BJ (cell line): ENCODE data around the gene RABGEF1. TPM values are rescaled to one million over a fixed set of nuclear protein-coding genes. Genes with fewer than 3 reads are reported as not detected.
"Not testable (repeated sequence)": the region's sequence is repeated elsewhere in the genome, so short reads cannot be mapped to it uniquely, and the experiment has no call there.

Source experiments
- CTCF ChIA-PET: fragments of 350-600 bp; formaldehyde crosslinking; extraction: SDS; loops from one replicate; lab custom pipeline; 2021; ENCODE audit warnings: antibody characterized with exemption, inconsistent platforms; lab: Yijun Ruan, JAX
- POLR2A ChIA-PET: fragments of 300-600 bp; sonication (Branson Sonifier 250); formaldehyde crosslinking; extraction: SDS; loops from one replicate; lab custom pipeline; 2021; ENCODE audit warnings: antibody characterized with exemption; lab: Charles Lee
- DNase-seq: peaks from one replicate; pipeline ENCODE4 v3.0.0-alpha.2; 2011; ENCODE audit warnings: low read depth
- H3K27me3 ChIP-seq: 2 replicates; pipeline ENCODE4 v1.6.0; 2011; ENCODE audit warnings: low read length; ENCODE audit not compliant: control insufficient read depth, insufficient read depth
- H3K36me3 ChIP-seq: 2 replicates; pipeline ENCODE4 v1.5.1; 2011; ENCODE audit warnings: low read length; ENCODE audit not compliant: control insufficient read depth, insufficient read depth
- H3K4me3 ChIP-seq: 2 replicates; pipeline ENCODE4 v1.5.1; 2011; ENCODE audit warnings: low read depth, mild to moderate bottlenecking, control low read depth, low read length
- CTCF ChIP-seq: IDR thresholded peaks from 2 replicates; pipeline ENCODE4 v1.5.1; 2011; ENCODE audit warnings: low read depth, mild to moderate bottlenecking, control low read depth, inconsistent platforms, low read length, moderate library complexity; ENCODE audit not compliant: insufficient read depth
- polyA plus RNA-seq: library from polyadenylated mRNA; depleted of rRNA; stranded (reverse); fragments of >200 nt; gene quantifications from 2 replicates; pipeline ENCODE4 v1.2.3, GENCODE V29; 2011

The RABGEF1 gene
- polyA plus RNA-seq, 1 experiment, result 61.0 TPM

GRCh38 chr7:66741710-66742049 lies 1.1 kb downstream of the RABGEF1 start:
- DNase-seq, result no peak
- peak overlapping the region; percentile 99 for H3K4me3 ChIP-seq
- CTCF ChIA-PET, result no interaction called here
- H3K36me3 ChIP-seq, result peaks cover 1% of the 10 kb centered on the region; the same call in 1 of the 2 replicates
- POLR2A ChIA-PET, result no interaction called here
- no peaks in the 10 kb centered on the region for H3K27me3 ChIP-seq
- no peak for TF ChIP-seq CTCF

DNA sequence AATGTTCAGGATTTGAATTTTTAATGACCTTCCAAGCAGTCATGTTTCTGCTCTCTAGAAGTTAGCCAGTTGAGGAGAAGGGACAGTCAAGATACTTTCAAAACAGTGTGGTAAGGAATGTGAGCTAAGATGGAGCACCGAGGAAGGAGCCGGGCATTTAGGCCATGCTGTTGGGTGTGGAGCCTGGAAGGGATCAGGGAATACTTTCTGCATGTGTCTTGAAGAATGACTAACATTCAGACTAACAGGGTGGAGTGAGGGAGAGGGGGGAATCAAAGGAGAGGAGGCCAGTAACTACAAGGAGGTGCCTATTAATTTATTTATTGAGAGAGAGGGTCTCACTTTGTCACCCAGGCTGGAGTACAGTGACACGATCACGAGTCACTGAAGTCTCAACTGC lies 1.8 kb downstream of the RABGEF1 start:
- DNase-seq, H3K36me3 ChIP-seq, H3K27me3 ChIP-seq, POLR2A ChIA-PET: not testable (repeated sequence)
- H3K4me3 ChIP-seq, result peak overlapping the region; percentile 11; the same call in 1 of the 2 replicates
- CTCF ChIA-PET, result interaction anchor here (0.9 kb wide), 1 partner anchor 62 kb away, joined by 3 read pairs; no protein-coding TSS in a partner anchor

DNA sequence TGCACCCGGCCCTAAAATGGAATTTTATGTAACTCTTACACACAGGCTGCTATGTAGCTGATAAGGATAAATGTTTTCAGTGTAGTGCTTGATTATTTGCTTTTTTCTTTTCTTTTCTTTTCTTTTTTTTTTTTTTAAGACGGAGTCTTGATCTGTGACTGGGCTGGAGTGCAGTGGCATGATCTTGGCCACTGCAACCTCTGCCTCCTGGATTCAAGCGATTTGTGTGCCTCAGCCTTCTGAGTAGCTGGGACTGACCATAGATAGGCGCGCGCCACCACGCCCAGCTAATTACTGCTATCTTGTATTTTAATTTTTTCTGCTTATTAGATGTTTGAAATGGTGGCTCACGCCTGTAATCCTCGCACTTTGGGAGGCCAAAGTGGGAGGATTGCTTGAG lies 3.4 kb downstream of the RABGEF1 start:
- Histone ChIP-seq H3K4me3 (no peak overlapping the region), H3K36me3 (no peaks in the 10 kb centered on the region), H3K27me3 (no peaks in the 10 kb centered on the region)
- POLR2A ChIA-PET, result no interaction called here
- DNase-seq, result no peak
- CTCF ChIA-PET, result no interaction called here
- TF ChIP-seq CTCF, result no peak

- POLR2A ChIA-PET, result no interaction called here
- H3K4me3 ChIP-seq, result no peak overlapping the region
- CTCF ChIA-PET, result no interaction called here
Observed at GRCh38 chr7:66747385-66747784, 6.9 kb downstream of the RABGEF1 start.

DNA sequence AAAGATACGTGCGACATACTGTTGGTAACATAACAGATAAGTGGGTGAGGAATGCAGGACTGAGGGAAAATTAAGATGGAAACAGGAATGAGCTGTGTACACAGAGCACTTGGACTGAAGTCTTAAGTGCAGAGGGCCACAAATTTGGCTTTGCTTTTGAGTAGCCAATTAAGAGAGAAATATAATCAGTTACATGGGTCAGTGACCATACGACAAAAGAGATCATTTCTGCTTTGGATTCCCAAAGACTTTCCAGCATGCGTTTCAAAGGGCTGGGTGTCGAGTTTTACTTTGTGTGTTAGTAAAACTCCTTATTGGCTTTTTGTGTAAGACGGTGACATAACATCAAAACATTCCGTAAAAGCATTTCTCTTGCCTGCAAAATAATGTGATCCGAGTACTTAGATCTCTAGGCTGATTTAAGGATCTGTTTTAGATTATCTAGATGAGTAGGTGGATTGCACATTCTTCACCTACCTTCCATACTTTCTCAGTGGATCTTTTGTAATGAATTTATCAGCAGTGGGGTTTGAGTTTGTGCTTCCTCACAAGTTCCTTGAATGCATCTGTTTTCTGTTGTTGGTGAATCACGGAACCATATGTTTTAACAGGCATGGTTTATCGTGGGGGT lies 7.5 kb downstream of the RABGEF1 start:
- DNase-seq, result peak; percentile 66
- POLR2A ChIA-PET, result no interaction called here
- Histone ChIP-seq H3K4me3 (no peak overlapping the region), H3K36me3 (no peaks in the 10 kb centered on the region), H3K27me3 (no peaks in the 10 kb centered on the region)
- no peak for TF ChIP-seq CTCF
- CTCF ChIA-PET, result no interaction called here

More at GRCh38 chr7:66747385-66747784, 6.9 kb downstream of the RABGEF1 start:
- TF ChIP-seq CTCF, result no peak
- no peaks in the 10 kb centered on the region for H3K27me3 ChIP-seq
- no peak for DNase-seq
- no peaks in the 10 kb centered on the region for H3K36me3 ChIP-seq

DNA sequence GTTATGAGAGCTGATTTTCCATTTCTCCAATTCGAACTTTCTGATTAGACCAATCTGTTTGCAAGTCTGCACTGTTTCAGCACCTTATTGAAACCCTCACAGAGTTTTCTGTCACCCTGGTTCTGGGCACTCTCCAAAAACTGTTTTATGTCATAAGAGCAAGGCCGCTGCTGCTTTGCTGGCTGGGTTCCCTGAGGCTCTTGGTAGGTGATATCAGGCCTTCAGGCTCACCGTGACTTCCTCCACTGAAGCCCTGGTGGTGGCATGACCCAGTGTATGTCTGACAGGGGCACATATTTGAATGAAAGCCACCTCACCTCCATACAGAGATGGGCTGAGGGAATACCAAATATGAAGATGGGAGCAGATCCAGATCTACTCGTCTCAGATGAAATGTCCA lies 8.3 kb downstream of the RABGEF1 start:
- Histone ChIP-seq H3K4me3 (no peak overlapping the region), H3K27me3 (no peaks in the 10 kb centered on the region), H3K36me3 (no peaks in the 10 kb centered on the region)
- DNase-seq, result no peak
- TF ChIP-seq CTCF, result no peak
- CTCF ChIA-PET, result no interaction called here
- POLR2A ChIA-PET, result no interaction called here
